ENCODE data around the gene PCSK1N. TPM values are rescaled to one million over a fixed set of nuclear protein-coding genes. Genes with fewer than 3 reads are reported as not detected.

PCSK1N gene
- total and polyA plus RNA-seq, 12 donors: 0.03 to 0.78 (median 0.38) TPM; not detected in 6

GRCh38 chrX:48839686-48840085 lies 4.3 kb upstream of the PCSK1N start:
- 82 to 87% methylated on average over 6 to 10 of the region's 10 CpGs for WGBS, 2 donors
- intact Hi-C loops (cut with DNase I): loop anchor here in 1 of 10 donors (10.0 kb wide), 1 partner anchor 65 kb away; no protein-coding TSS in a partner anchor
- H3K4me1 ChIP-seq: no peaks in the 10 kb centered on the region
- DNase-seq (no peak), ATAC-seq (no peak)
- H3K4me3 ChIP-seq: no peak overlapping the region
- TF ChIP-seq CTCF (IDR thresholded peaks at IDR 0.05): no peak
- peaks cover 0 to 51% (median 10%) of the 10 kb centered on the region in 7 donors for H3K27me3 ChIP-seq
- H3K9me3 ChIP-seq: no peaks in the 10 kb centered on the region
- H3K36me3 ChIP-seq: no peaks in the 10 kb centered on the region
- no peak overlapping the region for H3K27ac ChIP-seq

DNA sequence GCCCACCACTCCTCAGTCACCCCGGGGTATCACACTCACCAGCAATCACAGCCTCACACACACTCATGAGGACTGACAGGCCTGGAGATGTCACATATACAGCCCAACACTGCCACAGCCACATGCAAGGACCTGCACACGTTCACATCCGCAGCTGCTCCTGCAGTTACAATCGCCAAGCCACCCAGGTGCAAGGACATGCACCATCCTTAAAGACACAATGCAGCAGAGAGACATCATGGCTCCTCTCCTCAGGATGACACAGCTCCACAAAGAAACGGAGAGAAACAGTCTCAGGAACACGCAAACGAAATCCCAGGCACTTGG lies 1.1 kb downstream of the PCSK1N start:
- TF ChIP-seq CTCF (IDR thresholded peaks at IDR 0.05): no peak
- no peak for ATAC-seq
- WGBS, 2 donors: 7 to 12% methylated on average over 7 of the region's 7 CpGs
- DNase-seq: no peak
- no peaks in the 10 kb centered on the region for H3K4me1 ChIP-seq
- intact Hi-C loops (cut with DNase I): loop anchor here in 1 of 10 donors (10.0 kb wide), 1 partner anchor 60 kb away; no protein-coding TSS in a partner anchor
- H3K9me3 ChIP-seq: no peaks in the 10 kb centered on the region
- no peak overlapping the region for H3K4me3 ChIP-seq
- peaks cover 0 to 83% (median 44%) of the 10 kb centered on the region in 7 donors for H3K27me3 ChIP-seq
- no peak overlapping the region for H3K27ac ChIP-seq
- H3K36me3 ChIP-seq: no peaks in the 10 kb centered on the region

GRCh38 chrX:48833542-48834138 lies 1.8 kb downstream of the PCSK1N start:
- ATAC-seq (no peak), DNase-seq (no peak)
- Histone ChIP-seq H3K27me3 (peaks cover 0 to 91% (median 44%) of the 10 kb centered on the region in 7 donors), H3K4me1 (no peaks in the 10 kb centered on the region), H3K36me3 (no peaks in the 10 kb centered on the region), H3K27ac (no peak overlapping the region), H3K4me3 (no peak overlapping the region), H3K9me3 (no peaks in the 10 kb centered on the region)
- intact Hi-C loops (cut with DNase I): loop anchor here in 1 of 10 donors (10.0 kb wide), 1 partner anchor 59 kb away; no protein-coding TSS in a partner anchor
- 25 to 33% methylated on average over 9 of the region's 9 CpGs for WGBS, 2 donors
- peak in 1 of 9 donors; percentile 6 for TF ChIP-seq CTCF (IDR thresholded peaks at IDR 0.05)

DNA sequence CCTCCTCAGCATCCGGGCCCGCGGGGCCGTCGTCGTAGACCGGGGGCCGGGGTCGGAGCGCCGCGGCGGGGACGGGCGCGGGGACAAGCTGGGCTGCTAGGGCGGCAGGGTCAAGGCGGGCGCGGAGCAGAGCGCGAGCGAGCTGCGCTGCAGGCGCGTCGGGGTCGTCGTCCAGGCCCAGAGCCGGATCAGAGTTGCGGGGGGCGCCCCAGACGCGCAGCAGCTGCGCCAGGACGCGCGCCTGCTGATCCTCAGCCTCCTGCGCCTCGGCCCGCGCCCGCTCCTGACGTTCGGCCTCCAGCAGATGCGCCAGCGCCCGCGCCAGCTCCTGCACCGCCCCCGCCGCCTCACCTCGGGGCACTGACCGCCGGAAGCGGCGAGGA lies 3.5 kb downstream of the PCSK1N start:
- Histone ChIP-seq H3K9me3 (peaks cover 0 to 8% (median 0%) of the 10 kb centered on the region in 11 donors), H3K36me3 (no peaks in the 10 kb centered on the region), H3K27me3 (peaks cover 0 to 99% (median 44%) of the 10 kb centered on the region in 7 donors), H3K4me3 (no peak overlapping the region), H3K4me1 (no peaks in the 10 kb centered on the region), H3K27ac (no peak overlapping the region)
- 2 to 3% methylated on average over 32 to 39 of the region's 57 CpGs for WGBS, 2 donors
- intact Hi-C loops (cut with DNase I): loop anchor here in 1 of 10 donors (10.0 kb wide), 1 partner anchor 57 kb away; no protein-coding TSS in a partner anchor
- no peak for TF ChIP-seq CTCF (IDR thresholded peaks at IDR 0.05)
- DNase-seq (no peak), ATAC-seq (no peak)

Data from heart right ventricle (tissue), 16 donors.